ENCODE measurements around the gene TMEM209.
"Not testable (repeated sequence)": the region's sequence is repeated elsewhere in the genome, so short reads cannot be mapped to it uniquely, and the experiment has no call there.

Gene TMEM209

GRCh38 chr7:130205084-130205947 lies at the start of gene TMEM209:
TMEM209 (minus strand) TSS chr7:130205406; CDS start chr7:130205375, 31 bp downstream.
- peak; percentile 92 to 94 for DNase-seq (ENCODE audit: low read depth in 2 of 2)

GRCh38 chr7:130254555-130254954 lies 49.3 kb upstream of the TMEM209 start:
- DNase-seq (ENCODE audit: low read depth in 2 of 2) = no peak

DNA sequence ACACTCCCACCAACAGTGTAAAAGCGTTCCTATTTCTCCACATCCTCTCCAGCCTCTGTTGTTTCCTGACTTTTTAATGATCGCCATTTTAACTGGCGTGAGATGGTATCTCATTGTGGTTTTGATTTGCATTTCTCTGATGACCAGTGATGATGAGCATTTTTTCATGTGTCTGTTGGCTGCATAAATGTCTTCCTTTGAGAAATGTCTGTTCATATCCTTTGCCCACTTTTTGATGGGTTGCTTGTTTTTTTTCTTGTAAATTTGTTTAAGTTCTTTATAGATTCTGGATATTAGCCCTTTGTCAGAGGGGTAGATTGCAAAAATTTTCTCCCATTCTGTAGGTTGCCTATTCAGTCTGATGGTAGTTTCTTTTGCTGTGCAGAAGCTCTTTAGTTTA lies 44.4 kb upstream of the TMEM209 start:
- not testable (repeated sequence) for DNase-seq (ENCODE audit: low read depth in 2 of 2)

GRCh38 chr7:130248842-130249241 lies 43.6 kb upstream of the TMEM209 start:
- DNase-seq (ENCODE audit: low read depth in 2 of 2) = not testable (repeated sequence)

DNA sequence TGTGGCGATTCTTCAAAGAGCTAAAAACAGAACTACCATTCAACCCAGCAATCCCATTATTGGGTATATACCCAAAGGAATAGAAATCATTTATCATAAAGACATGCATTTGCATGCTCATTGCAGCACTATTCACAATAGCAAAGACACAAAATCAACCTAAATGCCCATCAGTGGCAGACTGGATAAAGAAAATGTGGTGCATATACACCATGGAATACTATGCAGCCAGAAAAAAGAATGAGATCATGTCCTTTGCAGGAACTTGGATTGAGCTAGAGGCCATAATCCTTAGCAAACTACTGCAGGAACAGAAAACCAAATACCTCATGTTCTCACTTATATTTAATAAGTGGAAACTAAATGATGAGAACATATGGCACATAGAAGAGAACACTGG lies 41.3 kb upstream of the TMEM209 start:
- not testable (repeated sequence) for DNase-seq (ENCODE audit: low read depth in 2 of 2)

GRCh38 chr7:130243486-130243885 lies 38.3 kb upstream of the TMEM209 start:
- DNase-seq (ENCODE audit: low read depth in 2 of 2) = not testable (repeated sequence)

GRCh38 chr7:130242198-130243014 lies 37.2 kb upstream of the TMEM209 start:
- peak; percentile 32 to 35 for DNase-seq (ENCODE audit: low read depth in 2 of 2)

GRCh38 chr7:130240240-130240639 lies 35.0 kb upstream of the TMEM209 start:
- no peak for DNase-seq (ENCODE audit: low read depth in 2 of 2)

DNA sequence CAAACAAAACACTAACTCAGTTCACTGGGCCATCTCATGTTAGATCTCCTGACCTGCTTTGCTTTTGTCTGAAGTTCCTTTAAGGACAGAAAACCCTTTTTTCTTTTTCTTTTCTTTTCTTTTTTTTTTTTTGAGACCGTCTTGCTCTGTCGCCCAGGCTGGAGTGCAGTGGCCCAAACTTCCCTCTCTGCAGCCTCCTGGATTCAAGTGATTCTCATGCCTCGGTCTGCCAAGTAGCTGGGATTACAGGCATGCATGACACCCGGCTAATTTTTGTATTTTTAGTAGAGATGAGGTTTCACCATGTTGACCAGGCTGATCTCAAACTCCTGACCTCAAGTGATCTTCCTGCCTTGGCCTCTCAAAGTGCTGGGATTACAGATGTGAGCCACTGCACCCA lies 31.2 kb upstream of the TMEM209 start:
- DNase-seq (ENCODE audit: low read depth in 2 of 2) = not testable (repeated sequence)

- DNase-seq (ENCODE audit: low read depth in 2 of 2) = no peak
These were observed 28.9 kb upstream of the TMEM209 start for GRCh38 chr7:130234078-130234477.

- no peak for DNase-seq (ENCODE audit: low read depth in 2 of 2)
These were observed 27.0 kb upstream of the TMEM209 start for GRCh38 chr7:130232209-130232608.

DNA sequence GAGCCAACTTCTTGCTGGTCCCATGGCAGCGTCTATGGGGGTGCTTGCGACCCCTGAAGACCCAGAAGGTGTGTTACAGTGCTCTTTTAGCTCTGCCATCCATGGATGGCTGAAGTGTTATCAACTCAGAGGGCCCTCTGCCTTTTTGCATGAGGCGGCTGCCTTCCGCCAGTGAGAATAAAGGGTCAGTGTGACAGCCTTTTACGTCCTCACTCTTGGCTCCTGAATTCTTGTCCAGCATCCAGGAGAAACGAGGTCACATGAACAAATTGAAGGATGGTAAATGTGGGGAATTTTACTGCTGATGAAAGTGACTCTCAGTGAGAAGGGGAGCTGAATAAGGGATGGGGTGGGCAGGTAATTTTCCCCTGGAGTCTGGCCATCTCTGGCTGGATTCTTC lies 26.6 kb upstream of the TMEM209 start:
- DNase-seq (ENCODE audit: low read depth in 2 of 2) = no peak

- not testable (repeated sequence) for DNase-seq (ENCODE audit: low read depth in 2 of 2)
These were observed 24.8 kb upstream of the TMEM209 start for GRCh38 chr7:130229981-130230380.

DNA sequence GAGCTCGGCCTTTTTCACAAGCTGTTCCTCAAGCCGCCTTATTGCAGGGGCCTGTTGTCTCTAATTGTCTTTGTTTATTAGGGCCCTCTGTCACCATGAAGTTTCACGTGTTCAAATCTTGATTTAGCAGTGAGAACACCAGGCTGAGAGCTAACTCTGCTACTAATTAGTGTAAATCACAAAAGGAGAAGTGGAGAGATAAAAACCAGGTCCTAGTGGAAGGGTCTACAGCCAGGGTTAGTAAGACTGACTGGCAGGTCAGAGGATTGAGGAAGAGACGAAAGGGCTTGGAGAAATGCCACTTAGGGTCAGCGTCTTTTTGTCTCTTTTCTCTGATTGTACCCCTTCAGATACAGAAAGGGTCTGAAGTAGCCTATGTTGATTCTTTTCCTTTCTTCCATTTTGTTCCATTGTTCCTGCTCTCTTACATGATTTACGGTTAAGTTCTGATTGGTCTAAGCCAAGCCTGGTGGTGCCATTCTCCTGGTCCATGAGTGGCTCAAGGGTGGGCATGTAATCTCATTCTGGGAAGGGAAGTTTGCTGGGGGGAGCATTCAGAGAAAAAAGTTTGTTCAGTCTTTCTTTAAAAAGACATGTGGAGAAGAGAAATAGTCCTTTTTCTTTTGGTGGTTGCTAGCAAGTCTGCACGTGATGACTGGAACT lies 23.8 kb upstream of the TMEM209 start:
- no peak for DNase-seq (ENCODE audit: low read depth in 2 of 2)

GRCh38 chr7:130227883-130228575 lies 22.8 kb upstream of the TMEM209 start:
- DNase-seq (ENCODE audit: low read depth in 2 of 2) = no peak

DNA sequence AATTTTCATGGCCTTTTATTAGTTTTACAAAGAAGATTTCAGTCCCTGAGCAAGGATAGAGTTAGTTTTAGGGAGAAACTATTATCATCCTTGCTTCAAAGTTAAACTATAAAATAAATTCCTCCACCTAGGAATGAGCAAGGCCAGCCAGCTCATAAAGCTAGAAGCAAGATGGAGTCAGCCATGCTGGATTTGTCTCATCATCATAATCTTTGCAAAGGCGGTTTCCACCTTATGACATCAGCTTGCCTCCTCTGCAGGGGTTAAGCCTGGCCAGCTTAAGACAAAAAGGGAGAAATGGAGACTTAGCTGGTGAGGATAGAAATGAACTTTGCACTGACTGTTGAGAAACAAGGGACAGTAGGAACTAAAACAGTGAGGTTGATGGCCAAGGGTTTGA lies 21.1 kb upstream of the TMEM209 start:
- DNase-seq (ENCODE audit: low read depth in 2 of 2) = no peak

DNA sequence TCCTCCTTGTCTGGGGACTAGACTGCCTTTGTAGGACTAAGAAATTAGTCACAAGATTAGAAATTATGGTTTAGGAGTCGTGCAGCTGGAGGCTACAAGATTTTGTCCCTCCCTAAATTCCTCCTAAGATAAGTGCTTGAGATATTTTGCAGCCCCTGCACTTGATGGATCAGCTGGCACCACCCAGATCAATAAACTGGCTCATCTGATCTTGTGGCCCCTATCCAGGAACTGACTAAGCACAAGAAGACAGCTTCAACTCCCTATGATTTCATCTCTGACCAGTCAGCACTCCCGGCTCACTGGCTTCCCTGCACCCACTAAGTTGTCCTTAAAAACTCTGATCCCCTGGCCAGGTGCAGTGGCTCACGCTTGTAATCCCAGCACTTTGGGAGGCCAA lies 19.7 kb upstream of the TMEM209 start:
- not testable (repeated sequence) for DNase-seq (ENCODE audit: low read depth in 2 of 2)

DNA sequence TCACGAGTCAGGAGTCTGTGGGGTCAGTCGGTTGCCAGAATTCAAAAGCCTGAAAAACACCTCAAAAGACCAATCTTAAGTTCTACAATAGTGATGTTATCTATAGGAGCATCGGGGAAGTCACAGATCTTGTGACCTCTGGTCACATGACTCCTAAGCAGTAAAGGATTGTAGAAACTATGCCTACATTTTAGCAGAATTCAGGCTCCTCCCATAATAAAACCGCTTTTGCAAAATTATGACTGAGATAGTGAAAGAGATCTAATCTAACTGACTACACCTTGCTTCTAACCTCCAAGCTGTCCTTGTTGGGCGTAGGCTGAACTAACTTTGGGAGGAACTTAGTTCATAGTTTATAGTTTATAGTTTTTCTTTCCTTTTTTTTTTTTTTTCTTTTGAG lies 19.0 kb upstream of the TMEM209 start:
- no peak for DNase-seq (ENCODE audit: low read depth in 2 of 2)

GRCh38 chr7:130223646-130224045 lies 18.4 kb upstream of the TMEM209 start:
- DNase-seq (ENCODE audit: low read depth in 2 of 2) = no peak

- no peak for DNase-seq (ENCODE audit: low read depth in 2 of 2)
These were observed 16.5 kb upstream of the TMEM209 start for GRCh38 chr7:130221746-130222145.

DNA sequence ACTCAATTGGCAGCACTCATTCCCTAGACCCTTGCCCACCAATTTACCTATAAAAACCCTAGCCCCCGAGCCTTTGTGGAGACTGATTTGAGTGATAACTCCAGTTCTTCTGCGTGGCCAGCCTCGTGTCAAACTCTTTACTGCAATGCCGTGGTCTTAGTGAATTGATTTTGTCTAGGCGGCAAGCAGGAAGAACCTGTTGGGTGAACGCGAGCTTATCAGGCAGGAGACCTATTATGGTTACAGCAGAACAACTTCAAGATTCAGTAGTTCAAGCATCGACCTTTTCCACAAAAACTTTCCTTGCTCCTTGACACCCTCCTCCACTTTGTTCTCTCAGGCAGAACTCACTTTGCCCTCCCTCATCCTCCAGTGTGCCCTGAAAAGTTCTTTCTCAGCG lies 14.7 kb upstream of the TMEM209 start:
- DNase-seq (ENCODE audit: low read depth in 2 of 2) = no peak

All from stimulated activated CD8-positive, alpha-beta memory T cell treated with anti-CD3 and anti-CD28 coated beads, Interleukin-15, amount 100 ng/mL, for 48 hours (primary cell).